H9 (cell line): Measurements from ENCODE around the gene RNF180. TPM values are rescaled to one million over a fixed set of nuclear protein-coding genes. Genes with fewer than 3 reads are reported as not detected.

Source experiments
- DNase-seq: peaks from one replicate; pipeline ENCODE4 v3.0.0-alpha.2; 2017
- H2AFZ ChIP-seq: one replicate; pipeline ENCODE4 v1.6.1; 2013; ENCODE audit warnings: mild to moderate bottlenecking, low read length, control low read depth, moderate library complexity
- H2AK5ac ChIP-seq: 2 replicates; pipeline ENCODE4 v1.6.1; 2013; ENCODE audit warnings: low read length, control low read depth, mixed read lengths; ENCODE audit not compliant: insufficient read length
- H2BK120ac ChIP-seq: one replicate; pipeline ENCODE4 v1.6.1; 2013; ENCODE audit warnings: low read depth, mild to moderate bottlenecking, low read length, control low read depth, inconsistent platforms; ENCODE audit not compliant: poor library complexity, severe bottlenecking
- H2BK12ac ChIP-seq: 2 replicates; pipeline ENCODE4 v1.6.1; 2013; ENCODE audit warnings: low read length, control low read depth, mixed read lengths, low read depth; ENCODE audit not compliant: insufficient read length
- H2BK15ac ChIP-seq: 2 replicates; pipeline ENCODE4 v1.6.1; 2013; ENCODE audit warnings: low read depth, low read length, control low read depth
- H2BK20ac ChIP-seq: one replicate; pipeline ENCODE4 v1.6.1; 2013; ENCODE audit warnings: low read depth, mild to moderate bottlenecking, low read length, control low read depth, inconsistent platforms; ENCODE audit not compliant: poor library complexity, severe bottlenecking
- H2BK5ac ChIP-seq: 2 replicates; pipeline ENCODE4 v1.6.1; 2013; ENCODE audit warnings: low read length, control low read depth, mixed read lengths; ENCODE audit not compliant: insufficient read length
- H3K14ac ChIP-seq: 2 replicates; pipeline ENCODE4 v1.6.1; 2013; ENCODE audit warnings: low read length, control low read depth; ENCODE audit not compliant: insufficient read depth
- H3K18ac ChIP-seq: 2 replicates; pipeline ENCODE4 v1.6.1; 2013; ENCODE audit warnings: low read depth, mild to moderate bottlenecking, mixed read lengths, low read length, control low read depth; ENCODE audit not compliant: insufficient read length
- H3K23ac ChIP-seq: 2 replicates; pipeline ENCODE4 v1.6.1; 2013; ENCODE audit warnings: low read length, control low read depth, mixed read lengths, low read depth; ENCODE audit not compliant: insufficient read length
- H3K23me2 ChIP-seq: 2 replicates; pipeline ENCODE4 v1.6.1; 2013; ENCODE audit warnings: low read depth, mild to moderate bottlenecking, mixed read lengths, low read length, control low read depth; ENCODE audit not compliant: insufficient read length, poor library complexity, severe bottlenecking
- H3K27ac ChIP-seq: 2 replicates; pipeline ENCODE4 v1.5.1; 2013; ENCODE audit warnings: low read length, control low read depth, mixed read lengths, low read depth; ENCODE audit not compliant: insufficient read length
- H3K27me3 ChIP-seq: 2 replicates; pipeline ENCODE4 v1.6.1; 2013; ENCODE audit warnings: low read length, control low read depth, inconsistent platforms; ENCODE audit not compliant: insufficient read depth
- H3K4ac ChIP-seq: 2 replicates; pipeline ENCODE4 v1.6.1; 2013; ENCODE audit warnings: low read depth, mild to moderate bottlenecking, control low read depth, inconsistent platforms, low read length, moderate library complexity
- H3K4me1 ChIP-seq: 2 replicates; pipeline ENCODE4 v1.6.1; 2013; ENCODE audit warnings: low read length, control low read depth, inconsistent platforms; ENCODE audit not compliant: insufficient read depth
- H3K4me2 ChIP-seq: 2 replicates; pipeline ENCODE4 v1.6.1; 2013; ENCODE audit warnings: low read length, control low read depth, mixed read lengths; ENCODE audit not compliant: insufficient read length, insufficient read depth
- H3K56ac ChIP-seq: 2 replicates; pipeline ENCODE4 v1.6.1; 2013; ENCODE audit warnings: low read depth, mild to moderate bottlenecking, mixed read lengths, low read length, control low read depth; ENCODE audit not compliant: insufficient read length
- H3K79me1 ChIP-seq: 2 replicates; pipeline ENCODE4 v1.6.1; 2013; ENCODE audit warnings: low read depth, mild to moderate bottlenecking, moderate library complexity, low read length, control low read depth, inconsistent platforms; ENCODE audit not compliant: insufficient read depth, poor library complexity, severe bottlenecking
- H3K79me2 ChIP-seq: 2 replicates; pipeline ENCODE4 v1.6.1; 2013; ENCODE audit warnings: low read length, control low read depth, inconsistent platforms; ENCODE audit not compliant: insufficient read depth
- H3K9ac ChIP-seq: 2 replicates; pipeline ENCODE4 v1.6.1; 2013; ENCODE audit warnings: low read length, control low read depth, mixed read lengths; ENCODE audit not compliant: insufficient read length; ENCODE audit errors: extremely low read depth
- H3K9me3 ChIP-seq: one replicate; pipeline ENCODE4 v1.6.1; 2013; ENCODE audit warnings: low read depth, low read length, inconsistent platforms; ENCODE audit not compliant: control insufficient read depth
- H3T11ph ChIP-seq: one replicate; pipeline ENCODE4 v1.6.1; 2013; ENCODE audit warnings: mild to moderate bottlenecking, low read length, control low read depth, inconsistent platforms
- H4K20me1 ChIP-seq: one replicate; pipeline ENCODE4 v1.6.1; 2013; ENCODE audit not compliant: control insufficient read depth, insufficient read length, insufficient read depth
- H4K5ac ChIP-seq: 2 replicates; pipeline ENCODE4 v1.6.1; 2013; ENCODE audit warnings: low read depth, mild to moderate bottlenecking, mixed read lengths, low read length, control low read depth; ENCODE audit not compliant: insufficient read length
- H4K8ac ChIP-seq: replicated peaks from 2 replicates; pipeline ENCODE4 v1.6.1; 2013; ENCODE audit warnings: low read length, control low read depth, mixed read lengths, low read depth; ENCODE audit not compliant: insufficient read length
- H4K91ac ChIP-seq: 2 replicates; pipeline ENCODE4 v1.6.1; 2013; ENCODE audit warnings: low read depth, mild to moderate bottlenecking, moderate library complexity, mixed read lengths, low read length, control low read depth; ENCODE audit not compliant: insufficient read length
- H3K27ac Mint-ChIP-seq, 3 experiments: 2 replicates in 2 of 3; 3 replicates in 1 of 3; pipeline ENCODE4 v1.8.0; 2020 to 2021; ENCODE audit warnings: mixed read lengths in 3 of 3, mild to moderate bottlenecking in 1 of 3, moderate library complexity in 1 of 3
- H3K27me3 Mint-ChIP-seq: 2 replicates; pipeline ENCODE4 v1.8.0; 2021; ENCODE audit warnings: low read depth, mild to moderate bottlenecking, moderate library complexity, mixed read lengths
- H3K36me3 Mint-ChIP-seq, 3 experiments: 2 replicates in 2 of 3; 3 replicates in 1 of 3; pipeline ENCODE4 v1.8.0; 2020 to 2021; ENCODE audit warnings: low read depth in 3 of 3, mixed read lengths in 3 of 3; ENCODE audit not compliant: insufficient read depth in 1 of 3
- H3K4me1 Mint-ChIP-seq, 2 experiments: 2 replicates each; pipeline ENCODE4 v1.8.0; 2020; ENCODE audit warnings: mixed read lengths in 2 of 2
- H3K4me3 Mint-ChIP-seq, 2 experiments: 2 replicates in 1 of 2; 3 replicates in 1 of 2; pipeline ENCODE4 v1.8.0; 2020 to 2021; ENCODE audit warnings: mild to moderate bottlenecking in 2 of 2, mixed read lengths in 2 of 2, moderate library complexity in 1 of 2
- H3K9me3 Mint-ChIP-seq, 2 experiments: 2 replicates in 1 of 2; 3 replicates in 1 of 2; pipeline ENCODE4 v1.8.0; 2020; ENCODE audit warnings: mild to moderate bottlenecking in 2 of 2, mixed read lengths in 2 of 2, moderate library complexity in 1 of 2
- CTCF ChIP-seq: fragments of 200-600 bp; sonication (generic); conservative IDR thresholded peaks from 3 replicates; pipeline ENCODE4 v1.8.0; 2021; ENCODE audit warnings: antibody characterized with exemption, mild to moderate bottlenecking
- total RNA-seq: library from RNA; stranded (reverse); gene quantifications from 2 replicates; pipeline ENCODE4 v1.2.1, GENCODE V29; 2021

The RNF180 gene
- total RNA-seq, 1 experiment from 2014 or later: 2.5 TPM

GRCh38 chr5:64163135-64163534 lies 2.5 kb upstream of the RNF180 start:
- H3K18ac ChIP-seq: no peak overlapping the region
- H3K79me1 ChIP-seq: no peaks in the 10 kb centered on the region
- no peak overlapping the region for H3K27ac ChIP-seq
- H3K23ac ChIP-seq: no peak overlapping the region
- no peaks in the 10 kb centered on the region for H3K9me3 ChIP-seq
- H3K23me2 ChIP-seq: peaks cover 7% of the 10 kb centered on the region
- peaks cover 2% of the 10 kb centered on the region; the same call in 1 of the 2 replicates for H3K27me3 ChIP-seq
- H3K4me1 ChIP-seq: no peaks in the 10 kb centered on the region
- H3K27ac Mint-ChIP-seq: no peak overlapping the region
- no peak overlapping the region for H2AK5ac ChIP-seq
- no peaks in the 10 kb centered on the region for H3K9me3 Mint-ChIP-seq
- H2BK15ac ChIP-seq: no peak overlapping the region
- TF ChIP-seq CTCF: no peak
- H4K91ac ChIP-seq: no peak overlapping the region
- no peak for DNase-seq
- H3K9ac ChIP-seq: no peak overlapping the region
- no peak overlapping the region for H2BK20ac ChIP-seq
- H3K4me2 ChIP-seq: no peak overlapping the region
- H3T11ph ChIP-seq: no peak overlapping the region
- H3K27me3 Mint-ChIP-seq: peaks cover 32% of the 10 kb centered on the region
- no peak overlapping the region for H2BK120ac ChIP-seq
- H2BK12ac ChIP-seq: no peak overlapping the region
- no peaks in the 10 kb centered on the region for H4K20me1 ChIP-seq
- H3K4me1 Mint-ChIP-seq: peaks cover 8% of the 10 kb centered on the region in 2 experiments; a peak in 3 of 4 replicates
- H4K5ac ChIP-seq: no peak overlapping the region
- H3K79me2 ChIP-seq: no peaks in the 10 kb centered on the region
- H3K56ac ChIP-seq: no peak overlapping the region
- H4K8ac ChIP-seq: no peak overlapping the region
- no peak overlapping the region for H3K4me3 Mint-ChIP-seq
- no peak overlapping the region for H3K14ac ChIP-seq
- no peaks in the 10 kb centered on the region for H3K36me3 Mint-ChIP-seq
- H2BK5ac ChIP-seq: no peak overlapping the region
- H3K4ac ChIP-seq: no peak overlapping the region
- H2AFZ ChIP-seq: no peak overlapping the region
